ENCODE results near the gene IRF2BPL.

IRF2BPL gene

GRCh38 chr14:77028384-77029231, at the start of gene IRF2BPL:
Gene IRF2BPL (minus strand): TSS chr14:77028708. CDS start chr14:77027792, 916 bp downstream.
- TF ChIP-seq, protein P1, sequence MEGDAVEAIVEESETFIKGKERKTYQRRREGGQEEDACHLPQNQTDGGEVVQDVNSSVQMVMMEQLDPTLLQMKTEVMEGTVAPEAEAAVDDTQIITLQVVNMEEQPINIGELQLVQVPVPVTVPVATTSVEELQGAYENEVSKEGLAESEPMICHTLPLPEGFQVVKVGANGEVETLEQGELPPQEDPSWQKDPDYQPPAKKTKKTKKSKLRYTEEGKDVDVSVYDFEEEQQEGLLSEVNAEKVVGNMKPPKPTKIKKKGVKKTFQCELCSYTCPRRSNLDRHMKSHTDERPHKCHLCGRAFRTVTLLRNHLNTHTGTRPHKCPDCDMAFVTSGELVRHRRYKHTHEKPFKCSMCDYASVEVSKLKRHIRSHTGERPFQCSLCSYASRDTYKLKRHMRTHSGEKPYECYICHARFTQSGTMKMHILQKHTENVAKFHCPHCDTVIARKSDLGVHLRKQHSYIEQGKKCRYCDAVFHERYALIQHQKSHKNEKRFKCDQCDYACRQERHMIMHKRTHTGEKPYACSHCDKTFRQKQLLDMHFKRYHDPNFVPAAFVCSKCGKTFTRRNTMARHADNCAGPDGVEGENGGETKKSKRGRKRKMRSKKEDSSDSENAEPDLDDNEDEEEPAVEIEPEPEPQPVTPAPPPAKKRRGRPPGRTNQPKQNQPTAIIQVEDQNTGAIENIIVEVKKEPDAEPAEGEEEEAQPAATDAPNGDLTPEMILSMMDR (IDR thresholded peaks at IDR 0.05) = no peak

- TF ChIP-seq, protein P1 (IDR thresholded peaks at IDR 0.05) = no peak
Observed at GRCh38 chr14:77077040-77077439, 48.5 kb upstream of the IRF2BPL start.

DNA sequence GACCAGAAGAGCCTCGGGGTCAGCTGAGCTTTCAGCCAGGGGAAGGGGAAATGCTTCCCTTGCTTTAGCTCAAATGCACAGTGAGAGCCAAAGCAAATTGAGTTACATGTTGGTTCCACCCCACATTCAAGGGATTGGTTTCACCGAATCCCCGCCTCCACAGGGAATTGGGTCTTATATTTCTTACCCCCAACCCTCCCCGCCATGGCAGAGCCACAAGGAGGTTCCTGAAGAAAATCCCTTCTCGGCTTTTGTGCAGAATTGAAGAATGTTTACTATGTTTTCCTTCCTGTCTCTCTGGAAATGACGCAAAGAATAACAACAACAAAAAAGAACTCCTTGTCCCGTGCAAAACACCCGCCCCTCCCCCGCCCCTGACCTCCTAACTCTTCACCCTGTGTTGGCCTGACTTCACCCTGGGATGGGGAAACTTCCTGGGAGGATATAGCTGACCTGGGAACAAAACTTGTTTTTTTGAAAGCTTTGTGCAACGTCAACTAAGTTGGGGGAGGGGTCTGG, 47.7 kb upstream of the IRF2BPL start:
- TF ChIP-seq, protein P1 (IDR thresholded peaks at IDR 0.05) = no peak

DNA sequence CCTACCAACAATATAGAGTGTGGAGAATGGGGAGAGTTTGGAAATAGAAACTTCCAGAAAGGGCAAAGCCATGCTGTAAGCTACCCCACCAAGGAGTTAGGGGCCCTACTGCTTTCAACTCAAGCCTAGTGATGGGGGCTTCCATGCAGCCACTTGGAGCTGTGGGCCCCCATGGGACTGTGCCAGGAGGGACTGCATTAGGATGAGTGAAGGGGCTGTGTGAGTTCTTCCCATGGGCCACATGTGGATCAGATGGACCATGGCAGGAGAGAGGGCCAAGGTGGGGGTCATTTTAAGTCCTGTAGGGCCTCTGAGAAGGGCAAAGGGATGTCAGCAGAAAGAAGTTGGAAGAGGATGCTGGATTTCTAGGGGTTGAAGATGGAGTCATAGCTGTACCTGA, 46.5 kb upstream of the IRF2BPL start:
- TF ChIP-seq, protein P1 (IDR thresholded peaks at IDR 0.05) = no peak

DNA sequence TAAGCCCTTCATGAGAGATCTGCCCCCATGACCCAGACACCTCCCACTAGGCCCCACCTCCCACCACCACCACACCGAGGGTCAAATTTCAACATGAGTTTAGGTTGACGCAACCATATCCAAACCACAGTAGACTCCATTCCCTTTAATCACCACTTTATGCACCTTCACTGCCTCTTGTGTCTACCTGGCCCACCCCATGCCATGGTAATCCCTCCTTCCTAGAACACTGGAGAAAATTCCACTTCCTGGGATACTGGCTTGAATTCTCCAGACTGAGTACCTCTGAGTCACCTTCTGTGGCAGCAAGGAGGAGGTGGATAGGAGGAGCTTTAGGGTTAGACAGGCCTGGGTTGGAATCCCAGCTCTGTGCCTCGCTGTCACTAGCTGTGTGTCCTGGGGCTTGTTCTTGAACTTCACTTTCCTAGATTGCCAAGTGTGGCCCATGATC, 43.5 kb upstream of the IRF2BPL start:
- TF ChIP-seq, protein P1 (IDR thresholded peaks at IDR 0.05) = no peak

- TF ChIP-seq, protein P1 (IDR thresholded peaks at IDR 0.05) = no peak
Observed at GRCh38 chr14:77069551-77069950, 41.0 kb upstream of the IRF2BPL start.

DNA sequence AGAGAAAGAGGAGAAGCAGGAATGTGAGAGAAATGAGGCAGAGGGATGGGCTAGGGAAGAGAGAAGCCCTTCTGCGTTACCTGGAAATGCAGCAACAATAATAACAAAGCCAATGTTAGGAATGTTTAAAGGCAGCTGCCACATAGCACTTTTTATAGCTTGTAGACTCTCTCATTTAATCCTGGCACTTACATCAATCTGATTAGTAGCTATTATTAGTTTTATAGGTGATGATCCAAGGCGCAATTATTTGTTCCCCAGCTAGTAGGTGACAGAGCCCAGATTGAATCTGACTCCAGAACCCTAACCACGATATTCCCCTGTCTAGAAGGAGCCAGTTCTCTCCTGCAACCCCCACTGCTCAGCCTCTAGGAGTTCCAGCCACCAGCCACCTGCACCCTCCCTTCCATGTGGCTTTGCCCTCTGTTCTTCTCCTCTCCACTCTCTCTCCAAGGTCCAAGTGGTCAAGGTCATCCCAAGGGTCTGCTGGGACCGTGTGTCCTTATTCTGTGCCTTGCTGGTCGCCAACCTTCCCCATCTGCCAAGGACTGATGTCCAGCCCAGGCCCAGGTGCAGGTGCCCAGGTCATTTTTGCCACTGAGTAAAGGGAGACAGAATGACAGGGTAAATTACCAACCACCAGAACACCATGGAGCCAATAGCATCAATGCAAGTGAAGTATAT, 40.2 kb upstream of the IRF2BPL start:
- TF ChIP-seq, protein P1 (IDR thresholded peaks at IDR 0.05) = no peak
